SK-N-SH (cell line): ENCODE results near the gene MMD. TPM values are rescaled to one million over a fixed set of nuclear protein-coding genes. Genes with fewer than 3 reads are reported as not detected.
"Not testable (repeated sequence)": the region's sequence is repeated elsewhere in the genome, so short reads cannot be mapped to it uniquely, and the experiment has no call there.

Experiments
- CTCF ChIA-PET: fragments of 300-600, 350-600 bp; formaldehyde crosslinking; extraction: SDS; loops from one replicate; lab custom pipeline; 2021; lab: Yijun Ruan, JAX
- POLR2A ChIA-PET: fragments of 350-600 bp; sonication (Branson Sonifier 250); formaldehyde crosslinking; extraction: SDS; loops from one replicate; lab custom pipeline; 2020; ENCODE audit warnings: antibody characterized with exemption, inconsistent platforms; lab: Yijun Ruan, JAX
- DNase-seq: peaks from one replicate; pipeline ENCODE4 v3.0.0; 2012
- H2AFZ ChIP-seq: fragments of 200-600 bp; sonication (generic); 2 replicates; pipeline ENCODE4 v1.8.1; 2016; ENCODE audit warnings: antibody characterized with exemption, mild to moderate bottlenecking, low read depth
- H3F3A ChIP-seq: fragments of 200-600 bp; sonication (generic); replicated peaks from 2 replicates; pipeline ENCODE3; 2016; ENCODE audit warnings: antibody characterized with exemption, mild to moderate bottlenecking; ENCODE audit not compliant: insufficient read depth
- H3K27ac ChIP-seq, 2 experiments: fragments of 200-500 bp in 1 of 2; fragments of 200-600 bp in 1 of 2; sonication (Bioruptor generic) in 1 of 2; sonication (generic), shearing (Covaris generic) in 1 of 2; 2 replicates each; pipeline versions ENCODE4 v1.5.1 to v1.6.1; 2014 to 2016; ENCODE audit warnings: low read depth in 2 of 2, inconsistent platforms in 1 of 2, low read length in 1 of 2, mild to moderate bottlenecking in 1 of 2, mixed read lengths in 1 of 2
- H3K27me3 ChIP-seq: fragments of 200-600 bp; sonication (generic), shearing (Covaris generic); 2 replicates; pipeline ENCODE4 v1.6.1; 2016; ENCODE audit warnings: mixed run types; ENCODE audit not compliant: insufficient read depth
- H3K36me3 ChIP-seq, 2 experiments: fragments of 200-500 bp in 1 of 2; fragments of 200-600 bp in 1 of 2; sonication (Bioruptor generic) in 1 of 2; sonication (generic) in 1 of 2; replicated peaks in 1 of 2; 2 replicates each; pipeline versions ENCODE3 to v1.5.1; 2014 to 2016; ENCODE audit warnings: low read length in 1 of 2, mild to moderate bottlenecking in 1 of 2; ENCODE audit not compliant: insufficient read depth in 2 of 2, control insufficient read depth in 1 of 2
- H3K4me1 ChIP-seq, 2 experiments: fragments of 200-500 bp in 1 of 2; fragments of 200-600 bp in 1 of 2; sonication (Bioruptor generic) in 1 of 2; sonication (generic), shearing (Covaris generic) in 1 of 2; 2 replicates each; pipeline versions ENCODE4 v1.5.1 to v1.6.1; 2014 to 2016; ENCODE audit warnings: low read depth in 1 of 2, low read length in 1 of 2, mixed run types in 1 of 2; ENCODE audit not compliant: insufficient read depth in 2 of 2, control insufficient read depth in 1 of 2
- H3K4me2 ChIP-seq: fragments of 200-600 bp; sonication (generic), shearing (Covaris generic); 2 replicates; pipeline ENCODE4 v1.6.1; 2017; ENCODE audit warnings: mixed run types
- H3K4me3 ChIP-seq, 2 experiments: fragments of 200-500 bp in 1 of 2; fragments of 200-600 bp in 1 of 2; sonication (Bioruptor generic) in 1 of 2; sonication (generic), shearing (Covaris generic) in 1 of 2; 2 replicates each; pipeline versions ENCODE4 v1.5.1 to v1.8.1; 2014 to 2016; ENCODE audit warnings: low read depth in 2 of 2, inconsistent platforms in 1 of 2, low read length in 1 of 2, mild to moderate bottlenecking in 1 of 2, mixed read lengths in 1 of 2, moderate library complexity in 1 of 2
- H3K79me2 ChIP-seq: fragments of 200-600 bp; sonication (generic); 2 replicates; pipeline ENCODE4 v1.8.1; 2017; ENCODE audit warnings: mild to moderate bottlenecking; ENCODE audit not compliant: insufficient read depth
- H3K9ac ChIP-seq: fragments of 200-600 bp; sonication (generic); 2 replicates; pipeline ENCODE4 v1.6.1; 2017; ENCODE audit warnings: mixed run types
- H3K9me2 ChIP-seq: fragments of 200-600 bp; sonication (generic); 2 replicates; pipeline ENCODE4 v1.6.1; 2017; ENCODE audit warnings: mixed run types
- H3K9me3 ChIP-seq: fragments of 200-600 bp; sonication (generic); 2 replicates; pipeline ENCODE4 v1.6.1; 2017; ENCODE audit warnings: mixed run types, mild to moderate bottlenecking, moderate library complexity
- H4K20me1 ChIP-seq: fragments of 200-600 bp; sonication (generic); 2 replicates; pipeline ENCODE4 v1.6.1; 2017; ENCODE audit warnings: mild to moderate bottlenecking, mixed run types; ENCODE audit not compliant: insufficient read depth
- CHD2 ChIP-seq: fragments of 150-350 bp; IDR thresholded peaks from 2 replicates; pipeline ENCODE4 v1.6.1; 2018; ENCODE audit warnings: low read length; ENCODE audit not compliant: partially characterized antibody
- ELF1 ChIP-seq: IDR thresholded peaks from 2 replicates; pipeline ENCODE4 v1.4.0; 2012
- EP300 ChIP-seq, 2 experiments: IDR thresholded peaks; 2 replicates each; pipeline versions ENCODE4 v1.4.0 to v1.6.1; 2012; ENCODE audit warnings: borderline replicate concordance in 1 of 2, low read depth in 1 of 2, low read length in 1 of 2
- FOXJ3 ChIP-seq: sonication (generic); formaldehyde crosslinking; IDR thresholded peaks from 2 replicates; pipeline ENCODE4 v1.5.1; 2020; ENCODE audit warnings: mild to moderate bottlenecking, missing genetic modification reagents
- FOXM1 ChIP-seq: IDR thresholded peaks from 2 replicates; pipeline ENCODE4 v1.4.0; 2012; ENCODE audit warnings: low read depth, mild to moderate bottlenecking
- GABPA ChIP-seq: IDR thresholded peaks from 2 replicates; pipeline ENCODE4 v1.4.0; 2012; ENCODE audit warnings: low read depth, mild to moderate bottlenecking
- GATA2 ChIP-seq: sonication (generic); formaldehyde crosslinking; IDR thresholded peaks from 2 replicates; pipeline ENCODE4 v1.5.0; 2020; ENCODE audit warnings: mild to moderate bottlenecking, missing genetic modification reagents
- MAX ChIP-seq: IDR thresholded peaks from 2 replicates; pipeline ENCODE4 v1.4.0; 2012; ENCODE audit warnings: low read depth
- MEF2A ChIP-seq: IDR thresholded peaks from 2 replicates; pipeline ENCODE4 v1.4.0; 2012; ENCODE audit warnings: low read depth, borderline replicate concordance
- NFIC ChIP-seq: IDR thresholded peaks from 2 replicates; pipeline ENCODE4 v1.4.0; 2012; ENCODE audit warnings: borderline replicate concordance
- PBX3 ChIP-seq: IDR thresholded peaks from 2 replicates; pipeline ENCODE4; 2012
- RCOR1 ChIP-seq: fragments of 150-350 bp; IDR thresholded peaks from 2 replicates; pipeline ENCODE4 v1.6.1; 2017; ENCODE audit warnings: antibody characterized with exemption, low read length
- REST ChIP-seq: IDR thresholded peaks from 2 replicates; pipeline ENCODE4 v1.6.1; 2012; ENCODE audit warnings: mild to moderate bottlenecking, low read depth, low read length, moderate library complexity
- RXRA ChIP-seq: IDR thresholded peaks from 2 replicates; pipeline ENCODE4 v1.4.0; 2012; ENCODE audit warnings: low read depth, mild to moderate bottlenecking, borderline replicate concordance
- SIN3A ChIP-seq: IDR thresholded peaks from 2 replicates; pipeline ENCODE4 v1.6.1; 2012; ENCODE audit warnings: low read depth, mild to moderate bottlenecking, low read length, moderate library complexity, borderline replicate concordance
- SMC3 ChIP-seq: IDR thresholded peaks from 2 replicates; pipeline ENCODE4 v1.6.1; 2012; ENCODE audit warnings: low read depth, low read length, improper control_type of control experiment
- TCF12 ChIP-seq: IDR thresholded peaks from 2 replicates; pipeline ENCODE4 v1.4.0; 2012
- USF2 ChIP-seq: fragments of 150-350 bp; IDR thresholded peaks from 2 replicates; pipeline ENCODE4 v1.6.1; 2017; ENCODE audit warnings: antibody characterized with exemption, low read length, low read depth, borderline replicate concordance
- WGBS: methylation state at CpG from one replicate; pipeline ENCODE4 v1.1.6; 2017; ENCODE audit warnings: low lambda C conversion rate; 5-methylcytosine and 5-hydroxymethylcytosine counted together
- polyA plus RNA-seq, 3 experiments: library from polyadenylated mRNA; depleted of rRNA; stranded (reverse); fragments of >200 nt; gene quantifications; 2 replicates each; pipeline ENCODE4 v1.2.3, GENCODE V29; 2012

The MMD gene
- polyA plus RNA-seq, 1 of the 3 experiments (the other 2 are of a cell fraction): 10.9 TPM

- Histone ChIP-seq H3K4me3 (no peak overlapping the region), H3K27me3 (no peaks in the 10 kb centered on the region), H3K36me3 (no peaks in the 10 kb centered on the region), H3K79me2 (no peaks in the 10 kb centered on the region), H3K27ac (peak overlapping the region in 1 of 2 experiments; percentile 41; a peak in 1 of 4 replicates), H3K4me1 (peaks cover 0 to 30% of the 10 kb centered on the region in 2 experiments; a peak in 2 of 4 replicates), H3K4me2 (no peak overlapping the region), H3K9me2 (no peaks in the 10 kb centered on the region), H3K9ac (no peak overlapping the region), H3F3A (no peaks in the 10 kb centered on the region), H4K20me1 (no peaks in the 10 kb centered on the region)
- POLR2A ChIA-PET: no interaction called here
- WGBS: 91% methylated on average over 4 of the region's 4 CpGs
- CTCF ChIA-PET: interaction anchor here (0.7 to 1.9 kb wide), 6 partner anchors 13 to 94 kb away, joined by 3 to 6 read pairs (median 4); no protein-coding TSS in a partner anchor
- DNase-seq: no peak
- TF ChIP-seq RXRA (no peak), REST (no peak), PBX3 (no peak), CHD2 (no peak), GATA2 (CRISPR knock-in tag) (no peak), MEF2A (no peak), GABPA (no peak), EP300 (IDR thresholded peaks at IDR 0.05; ENCODE audit: borderline replicate concordance in 1 of 2, low read depth in 1 of 2, low read length in 1 of 2) (no peak), ELF1 (no peak), SIN3A (no peak), USF2 (no peak), NFIC (no peak), FOXJ3 (CRISPR knock-in tag) (no peak), MAX (no peak), RCOR1 (no peak), SMC3 (no peak), TCF12 (no peak), FOXM1 (no peak)
- TF ChIP-seq, all 33 proteins: peak for 0
- Histone ChIP-seq H2AFZ (no peak overlapping the region), H3K9me3 (no peaks in the 10 kb centered on the region)
These were observed 10.9 kb upstream of the MMD start for GRCh38 chr17:55432358-55433028.

- H3K4me1 ChIP-seq: peaks cover 0 to 25% of the 10 kb centered on the region in 2 experiments; a peak in 2 of 4 replicates
- H3K4me3 ChIP-seq, H2AFZ ChIP-seq, H3K27me3 ChIP-seq, H3K9me2 ChIP-seq, H3K9ac ChIP-seq, H4K20me1 ChIP-seq, H3F3A ChIP-seq, H3K9me3 ChIP-seq, H3K79me2 ChIP-seq, H3K4me2 ChIP-seq, DNase-seq, H3K36me3 ChIP-seq, H3K27ac ChIP-seq: not testable (repeated sequence)
- ChIA-PET POLR2A (interaction anchor here (0.6 kb wide), 1 partner anchor 12 kb away, joined by 3 read pairs; no protein-coding TSS in a partner anchor), CTCF (interaction anchor here (0.7 to 1.9 kb wide), 5 partner anchors 12 to 95 kb away, joined by 3 to 6 read pairs (median 4); no protein-coding TSS in a partner anchor)
- 57% methylated on average over 1 of the region's 1 CpG for WGBS
These were observed 10.3 kb upstream of the MMD start for GRCh38 chr17:55431914-55432313.
